Colonic mucosa (tissue), 4 donors: ENCODE measurements around the gene AXIN2. TPM values are rescaled to one million over a fixed set of nuclear protein-coding genes. Genes with fewer than 3 reads are reported as not detected.

Source experiments
- DNase-seq: peaks from one replicate; pipeline ENCODE4 v3.0.0-alpha.2; 2020
- H3K27ac ChIP-seq: fragments of 200-600 bp; one replicate; pipeline ENCODE4 v1.8.0; 2021
- H3K27me3 ChIP-seq: fragments of 200-600 bp; one replicate; pipeline ENCODE4 v1.8.0; 2021
- H3K36me3 ChIP-seq: fragments of 200-600 bp; one replicate; pipeline ENCODE4 v1.8.0; 2021
- H3K4me1 ChIP-seq: fragments of 200-600 bp; one replicate; pipeline ENCODE4 v1.8.0; 2021; ENCODE audit warnings: mild to moderate bottlenecking
- H3K4me3 ChIP-seq: fragments of 200-600 bp; one replicate; pipeline ENCODE4 v1.8.0; 2021
- H3K9ac ChIP-seq, 2 donors: one replicate each; pipeline ENCODE4 v1.7.0; 2013; ENCODE audit warnings: control low read depth in 2 of 2, low read depth in 2 of 2, low read length in 2 of 2
- H3K9me3 ChIP-seq: fragments of 200-600 bp; one replicate; pipeline ENCODE4 v1.8.0; 2021
- intact Hi-C: fragments of 100-400 bp; cut with DNase I; formaldehyde crosslinking; loops from one replicate; pipeline ENCODE4 v1.14.1; 2022
- total RNA-seq, 2 donors: library from RNA; stranded (reverse); fragmentation: NEBNext Ultra II Directional in 1 of 2; extraction: Animal tissue kit (Norgen Biotek cat#: 25700) in 1 of 2; gene quantifications; one replicate each; pipeline ENCODE4 v1.2.1, GENCODE V29; 2021
- TF ChIP-seq, protein P1 (sequence below): fragments of 200-600 bp; IDR thresholded peaks from one replicate; pipeline ENCODE4 v1.8.0; 2022; ENCODE audit warnings: antibody characterized with exemption, mild to moderate bottlenecking
- donor health status: healthy.
- donor health status: DM: no; HTN: no; CAD: no.
- donor health status: DM: no; HTN: no; CAD: no.

The AXIN2 gene
- total RNA-seq, 2 donors from 2014 or later: 38.0 to 41.6 TPM

DNA sequence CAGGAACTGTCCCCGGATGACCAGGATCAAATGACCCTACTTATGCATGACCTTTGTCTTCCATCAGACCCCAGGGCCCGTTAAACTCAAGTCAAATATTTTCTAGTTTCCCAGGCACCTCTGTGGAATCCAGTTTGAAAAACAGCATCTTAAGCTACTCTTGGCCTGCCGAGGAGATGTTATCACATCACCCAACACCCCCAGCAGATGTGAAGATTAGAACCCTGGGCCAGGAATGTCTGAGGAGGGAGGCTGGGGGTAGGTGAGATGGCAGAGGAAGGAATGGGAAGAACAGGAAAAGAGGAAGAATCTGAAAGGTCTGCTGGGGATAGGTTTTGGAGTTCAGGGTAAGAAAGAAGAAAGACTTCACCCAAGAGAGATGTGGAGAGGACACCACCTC is 79.2 kb downstream of the AXIN2 start:
- no peak for DNase-seq
- no peaks in the 10 kb centered on the region for H3K4me1 ChIP-seq
- no peak overlapping the region for H3K4me3 ChIP-seq
- H3K27ac ChIP-seq: no peak overlapping the region
- H3K9ac ChIP-seq: no peak overlapping the region
- no peaks in the 10 kb centered on the region for H3K27me3 ChIP-seq
- no peaks in the 10 kb centered on the region for H3K36me3 ChIP-seq
- H3K9me3 ChIP-seq: no peaks in the 10 kb centered on the region
- intact Hi-C loops: no loop called here
- TF ChIP-seq, protein P1, sequence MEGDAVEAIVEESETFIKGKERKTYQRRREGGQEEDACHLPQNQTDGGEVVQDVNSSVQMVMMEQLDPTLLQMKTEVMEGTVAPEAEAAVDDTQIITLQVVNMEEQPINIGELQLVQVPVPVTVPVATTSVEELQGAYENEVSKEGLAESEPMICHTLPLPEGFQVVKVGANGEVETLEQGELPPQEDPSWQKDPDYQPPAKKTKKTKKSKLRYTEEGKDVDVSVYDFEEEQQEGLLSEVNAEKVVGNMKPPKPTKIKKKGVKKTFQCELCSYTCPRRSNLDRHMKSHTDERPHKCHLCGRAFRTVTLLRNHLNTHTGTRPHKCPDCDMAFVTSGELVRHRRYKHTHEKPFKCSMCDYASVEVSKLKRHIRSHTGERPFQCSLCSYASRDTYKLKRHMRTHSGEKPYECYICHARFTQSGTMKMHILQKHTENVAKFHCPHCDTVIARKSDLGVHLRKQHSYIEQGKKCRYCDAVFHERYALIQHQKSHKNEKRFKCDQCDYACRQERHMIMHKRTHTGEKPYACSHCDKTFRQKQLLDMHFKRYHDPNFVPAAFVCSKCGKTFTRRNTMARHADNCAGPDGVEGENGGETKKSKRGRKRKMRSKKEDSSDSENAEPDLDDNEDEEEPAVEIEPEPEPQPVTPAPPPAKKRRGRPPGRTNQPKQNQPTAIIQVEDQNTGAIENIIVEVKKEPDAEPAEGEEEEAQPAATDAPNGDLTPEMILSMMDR: no peak

DNA sequence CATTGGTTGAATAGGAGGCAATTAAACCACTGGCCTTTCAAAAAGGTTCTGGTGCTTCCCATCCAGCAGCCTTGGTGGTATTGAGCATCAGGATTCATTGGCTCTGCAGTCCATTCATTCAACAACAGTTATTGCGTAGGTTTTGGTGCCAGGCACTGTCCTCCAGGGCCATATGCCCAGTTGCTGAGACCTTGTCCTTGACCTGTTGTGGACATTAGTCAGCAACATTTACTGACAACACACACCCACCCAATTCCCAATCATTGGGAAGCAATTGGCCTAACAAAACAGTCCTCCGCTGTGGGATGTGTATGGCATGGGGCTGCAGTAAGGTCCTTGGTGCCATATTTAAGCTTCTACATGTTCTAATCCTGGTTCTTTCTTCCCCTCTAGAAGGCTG is 82.2 kb downstream of the AXIN2 start:
- Histone ChIP-seq H3K4me1 (no peaks in the 10 kb centered on the region), H3K36me3 (no peaks in the 10 kb centered on the region), H3K9me3 (no peaks in the 10 kb centered on the region), H3K27ac (no peak overlapping the region), H3K9ac (no peak overlapping the region), H3K27me3 (no peaks in the 10 kb centered on the region), H3K4me3 (no peak overlapping the region)
- TF ChIP-seq, protein P1: no peak
- intact Hi-C loops: no loop called here
- DNase-seq: no peak
